GM21786 (cell line): ENCODE results near the gene SYT1.
"Not testable (repeated sequence)": the region's sequence is repeated elsewhere in the genome, so short reads cannot be mapped to it uniquely, and the experiment has no call there.

Experiments
- ATAC-seq: cut with Tn5 transposase; IDR thresholded peaks from one replicate; pipeline ENCODE4 v1.9.1; 2021; ENCODE audit not compliant: unreplicated experiment

SYT1 gene

DNA sequence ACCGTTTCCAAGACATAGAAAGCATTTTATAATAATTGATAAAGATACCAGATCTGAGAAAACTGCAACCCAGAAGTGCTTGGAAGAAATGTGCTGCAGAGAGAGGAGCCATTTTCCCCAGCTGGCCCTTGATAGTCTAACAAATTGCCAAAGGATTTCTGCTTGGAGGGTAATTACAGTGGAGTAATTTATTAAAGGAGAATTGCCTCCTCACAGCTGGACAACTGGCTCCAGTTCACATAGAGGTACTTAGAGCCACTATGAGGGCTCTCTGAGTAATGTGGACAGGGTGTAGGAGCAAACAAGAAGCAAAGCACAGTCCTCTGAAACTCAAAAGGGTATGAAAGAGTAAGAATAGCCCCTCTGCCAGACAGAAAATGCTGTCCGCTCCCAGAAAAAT lies 335.6 kb downstream of the SYT1 start:
- no peak for ATAC-seq

- ATAC-seq: no peak
These were observed 338.6 kb downstream of the SYT1 start for GRCh38 chr12:79203058-79203647.

DNA sequence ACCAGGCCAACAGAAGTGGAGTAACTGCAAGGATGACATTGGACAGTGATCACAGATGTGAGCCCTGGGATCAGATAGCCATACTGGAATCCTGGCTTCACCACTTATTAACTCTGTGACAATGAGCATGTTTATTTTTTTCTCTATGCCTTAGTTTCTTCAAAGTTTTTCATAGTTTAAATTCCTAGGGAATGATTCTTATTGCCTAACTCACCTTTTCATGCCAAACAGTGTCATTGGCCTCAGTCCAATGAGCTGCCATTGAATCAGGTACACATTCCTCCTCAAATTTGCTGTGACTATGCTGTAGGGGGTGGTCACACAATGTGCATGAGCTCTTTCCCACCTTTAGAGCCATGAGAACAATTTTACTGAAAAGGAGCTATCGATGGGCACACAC lies 342.3 kb downstream of the SYT1 start:
- no peak for ATAC-seq

GRCh38 chr12:79210403-79210802 lies 345.8 kb downstream of the SYT1 start:
- not testable (repeated sequence) for ATAC-seq

DNA sequence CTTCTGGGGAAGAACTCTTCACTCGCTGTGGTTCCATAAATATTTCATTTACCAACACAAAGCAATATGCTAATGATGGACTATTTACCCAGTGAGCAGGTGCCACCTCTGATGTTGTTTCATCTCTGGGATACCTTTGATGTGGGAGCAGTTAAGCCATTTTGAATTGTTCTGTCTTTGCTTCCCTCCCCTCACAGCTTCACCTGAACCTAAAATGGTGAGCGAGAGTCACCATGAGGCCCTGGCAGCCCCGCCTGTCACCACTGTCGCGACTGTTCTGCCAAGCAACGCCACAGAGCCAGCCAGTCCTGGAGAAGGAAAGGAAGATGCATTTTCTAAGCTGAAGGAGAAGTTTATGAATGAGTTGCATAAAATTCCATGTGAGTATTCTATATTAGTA lies 352.7 kb downstream of the SYT1 start:
- ATAC-seq: no peak

DNA sequence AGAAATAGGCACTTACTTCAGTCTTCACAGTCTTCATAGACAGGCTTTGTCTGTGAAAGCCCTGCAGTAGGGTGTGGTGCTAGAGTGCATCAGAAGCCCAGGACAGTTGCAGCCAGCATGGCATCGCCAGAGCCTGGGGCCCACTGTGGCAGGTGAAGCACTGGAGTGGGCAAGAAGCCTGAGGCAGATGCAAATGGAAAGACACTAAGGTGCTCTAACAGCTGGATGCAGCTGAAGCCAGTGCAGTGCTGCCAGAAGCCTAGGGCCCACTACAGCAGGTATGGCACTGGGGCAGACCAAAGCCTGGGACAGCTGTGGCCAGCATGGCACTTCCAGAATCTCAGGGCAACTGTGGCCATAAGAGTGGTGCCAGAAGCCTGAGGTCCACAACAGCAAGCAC lies 358.6 kb downstream of the SYT1 start:
- ATAC-seq: no peak

GRCh38 chr12:79223761-79224160 lies 359.2 kb downstream of the SYT1 start:
- ATAC-seq: no peak

GRCh38 chr12:79227091-79227490 lies 362.5 kb downstream of the SYT1 start:
- ATAC-seq: no peak

- no peak for ATAC-seq
These were observed 363.1 kb downstream of the SYT1 start for GRCh38 chr12:79227646-79228045.

DNA sequence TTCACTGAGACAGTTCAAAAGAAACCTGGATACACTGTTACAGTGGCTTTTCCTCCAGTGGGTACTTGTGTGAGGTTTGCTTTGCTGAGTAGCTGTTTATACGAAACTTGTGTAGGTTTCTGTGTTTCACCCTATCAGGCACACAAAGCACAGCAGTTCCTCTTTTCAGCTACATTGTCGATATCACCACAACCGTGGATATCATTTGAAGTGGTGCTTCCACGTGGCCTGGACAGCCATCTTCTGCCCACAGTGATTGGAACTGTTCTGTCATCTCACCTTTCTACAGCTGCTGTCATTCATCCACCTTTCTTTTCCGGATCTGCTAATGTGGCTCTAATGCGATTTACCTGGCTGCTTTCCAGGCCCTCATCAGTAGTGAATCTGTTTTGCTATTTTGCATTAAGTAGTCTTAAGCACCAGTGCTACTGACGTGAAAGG lies 368.8 kb downstream of the SYT1 start:
- peak; percentile 62 for ATAC-seq

DNA sequence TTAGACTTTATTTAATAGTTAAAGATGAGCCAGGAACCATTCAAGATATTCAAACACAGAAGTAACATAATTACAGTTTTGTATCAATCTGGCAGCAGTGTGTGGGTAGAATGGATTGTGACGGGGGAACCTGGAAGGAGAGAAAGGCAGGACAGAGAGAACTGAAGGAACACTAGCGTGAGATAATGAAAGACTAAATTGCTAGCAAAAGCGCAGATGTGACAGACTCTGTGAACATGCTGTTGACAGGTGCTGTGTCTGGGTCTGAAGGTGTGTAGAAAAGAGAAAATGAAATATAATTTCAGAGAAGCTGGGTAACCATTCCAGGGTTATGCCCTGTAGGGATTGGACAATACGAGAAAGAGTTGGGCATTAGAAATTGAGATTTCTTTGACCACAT lies 372.3 kb downstream of the SYT1 start:
- no peak for ATAC-seq

DNA sequence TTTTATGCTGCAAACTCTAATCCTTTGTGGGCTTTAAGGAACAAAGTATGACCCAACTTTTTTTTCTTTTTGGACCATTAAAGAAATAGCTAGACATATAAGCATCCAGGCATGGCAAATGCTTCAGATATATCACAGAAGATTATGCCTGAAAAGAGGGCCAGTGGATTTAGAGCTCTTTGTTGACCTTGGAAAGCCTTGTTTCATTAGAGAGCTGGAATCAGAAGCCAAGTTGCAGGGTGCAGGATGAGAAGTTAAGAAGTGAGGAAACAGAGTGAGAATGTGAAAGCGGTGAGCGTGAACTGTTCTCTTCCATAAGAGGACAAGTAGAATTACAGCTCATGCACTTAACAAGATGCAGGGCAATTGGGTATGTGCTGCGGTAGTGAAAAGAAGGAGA lies 373.7 kb downstream of the SYT1 start:
- no peak for ATAC-seq

DNA sequence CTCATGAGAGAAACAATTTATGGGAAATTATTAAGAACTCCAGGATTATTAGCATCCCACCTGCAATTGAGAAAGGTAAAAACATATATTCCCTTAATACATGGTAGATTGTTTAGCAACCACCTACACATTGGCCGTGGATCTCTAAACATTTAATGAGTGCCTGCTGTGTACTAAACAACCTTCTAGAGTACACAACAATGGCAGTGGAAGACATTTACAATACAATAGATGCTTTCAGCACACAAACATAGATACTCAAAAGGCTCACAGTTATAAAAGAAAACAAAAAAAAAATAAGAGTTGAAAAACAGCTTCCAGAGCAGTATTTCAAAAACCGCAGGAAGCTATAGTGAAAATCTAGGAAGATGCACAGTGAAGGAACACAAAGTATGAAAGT lies 382.9 kb downstream of the SYT1 start:
- no peak for ATAC-seq

DNA sequence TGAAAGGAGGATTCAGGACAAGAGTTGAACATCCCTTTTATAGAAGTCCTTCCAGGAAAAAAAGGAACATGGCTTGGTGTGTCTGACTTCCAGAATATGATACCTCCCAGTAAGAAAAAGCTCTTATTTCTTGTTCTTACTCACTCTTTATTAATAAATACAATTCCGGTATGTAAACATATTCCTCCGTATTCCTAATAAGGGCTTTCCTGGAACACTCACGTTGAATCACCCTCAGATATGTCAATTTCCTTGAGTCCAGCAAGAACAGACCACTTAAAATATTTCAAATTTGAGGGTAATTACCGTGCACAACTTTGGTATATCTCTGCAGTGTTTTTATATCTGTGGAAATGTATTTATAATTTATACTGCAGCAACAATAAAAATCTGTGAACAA lies 385.6 kb downstream of the SYT1 start:
- ATAC-seq: no peak

DNA sequence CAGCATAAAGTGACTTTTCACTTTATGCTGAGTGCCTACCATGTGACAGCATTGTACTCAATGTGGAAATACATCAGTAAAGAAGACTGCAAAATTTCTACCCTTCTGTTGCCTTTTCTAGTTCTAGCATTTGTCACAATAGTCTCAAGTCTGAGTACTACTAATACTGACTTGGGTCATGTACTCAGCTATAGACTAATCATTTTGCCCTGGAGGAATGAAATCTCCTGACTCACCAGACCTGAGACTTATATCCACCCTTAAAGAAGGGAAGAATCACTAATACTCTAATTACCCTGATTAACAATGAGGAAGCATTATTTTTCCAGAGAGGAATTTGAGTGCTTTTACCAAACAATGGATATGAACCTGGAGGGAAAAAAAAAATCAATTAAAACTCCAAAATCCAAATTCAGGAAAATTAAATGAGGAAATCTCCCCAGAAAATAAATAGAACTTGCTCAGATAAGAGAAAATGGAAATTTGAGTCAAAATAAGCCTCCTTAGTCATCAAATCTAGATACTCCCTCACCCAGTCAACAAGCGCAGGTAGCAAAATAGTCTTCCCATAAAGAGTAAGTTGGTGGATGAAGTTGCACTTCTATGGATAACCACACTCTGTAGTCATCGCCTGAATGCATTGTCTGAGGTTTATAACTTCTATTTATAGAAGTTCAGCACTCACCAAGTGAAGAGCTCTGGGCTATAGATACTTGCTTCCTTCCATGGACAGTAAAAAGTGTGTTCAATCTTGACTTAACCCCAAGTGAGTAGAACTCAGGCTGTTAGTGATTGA lies 386.6 kb downstream of the SYT1 start:
- ATAC-seq: no peak

GRCh38 chr12:79252358-79253075 lies 387.9 kb downstream of the SYT1 start:
- ATAC-seq: no peak

- no peak for ATAC-seq
These were observed 390.7 kb downstream of the SYT1 start for GRCh38 chr12:79255288-79255687.

- ATAC-seq: no peak
These were observed 396.3 kb downstream of the SYT1 start for GRCh38 chr12:79260923-79261322.

DNA sequence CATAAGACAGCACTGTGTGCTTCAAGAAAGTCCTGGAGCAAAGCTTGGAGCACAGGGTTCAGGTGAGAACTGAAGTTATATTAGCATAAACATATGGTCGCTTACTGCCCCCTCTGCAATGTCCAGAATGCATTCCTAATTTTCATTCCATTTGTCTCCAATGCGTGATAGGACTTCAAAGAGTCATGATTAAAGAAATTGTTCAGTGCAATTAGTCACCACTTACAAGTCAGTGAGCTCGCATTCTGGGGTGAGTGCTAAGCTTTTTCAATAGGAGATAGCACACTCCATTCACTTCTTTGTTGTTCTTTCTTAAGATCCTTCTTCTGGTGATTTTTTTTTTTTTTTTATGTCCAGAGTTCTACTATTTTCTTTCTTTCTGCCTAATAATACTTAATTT lies 398.4 kb downstream of the SYT1 start:
- no peak for ATAC-seq

DNA sequence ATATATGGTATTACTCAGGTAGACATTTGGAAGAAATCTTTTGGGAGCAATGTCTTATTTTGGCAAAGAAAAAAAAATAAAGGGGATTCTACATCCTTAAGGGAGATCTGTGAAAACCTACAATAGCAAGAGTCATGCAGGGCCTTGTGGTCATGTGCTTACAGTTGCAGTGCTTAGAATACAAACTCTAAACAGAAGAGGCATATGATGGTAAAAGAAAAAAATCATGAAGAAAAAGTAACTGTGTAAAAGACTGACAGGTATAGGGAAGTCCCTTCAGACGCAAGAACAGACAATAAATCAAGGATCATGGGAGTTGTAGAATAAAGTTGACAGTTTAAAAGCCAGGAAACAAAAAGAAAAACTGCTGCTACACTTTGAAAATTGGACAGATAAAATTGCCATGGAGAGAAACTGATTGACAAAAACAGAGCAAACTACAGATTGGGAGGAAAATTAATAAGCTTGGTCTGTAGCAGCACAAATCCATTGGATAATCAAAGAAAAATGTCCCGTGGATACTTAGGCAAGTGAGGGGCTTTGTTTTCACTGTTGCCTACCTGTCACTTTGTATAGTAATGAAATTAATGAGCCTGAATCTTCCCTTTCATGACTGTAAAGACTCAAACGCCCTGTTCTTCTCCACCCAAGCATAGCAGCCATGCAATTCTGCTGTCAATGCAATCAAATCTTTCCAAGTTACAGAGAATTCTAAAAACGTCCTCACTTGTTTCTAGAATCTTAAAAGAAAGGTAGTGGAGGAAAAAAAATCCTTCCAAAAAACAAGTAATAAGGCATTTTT lies 402.0 kb downstream of the SYT1 start:
- ATAC-seq: no peak

DNA sequence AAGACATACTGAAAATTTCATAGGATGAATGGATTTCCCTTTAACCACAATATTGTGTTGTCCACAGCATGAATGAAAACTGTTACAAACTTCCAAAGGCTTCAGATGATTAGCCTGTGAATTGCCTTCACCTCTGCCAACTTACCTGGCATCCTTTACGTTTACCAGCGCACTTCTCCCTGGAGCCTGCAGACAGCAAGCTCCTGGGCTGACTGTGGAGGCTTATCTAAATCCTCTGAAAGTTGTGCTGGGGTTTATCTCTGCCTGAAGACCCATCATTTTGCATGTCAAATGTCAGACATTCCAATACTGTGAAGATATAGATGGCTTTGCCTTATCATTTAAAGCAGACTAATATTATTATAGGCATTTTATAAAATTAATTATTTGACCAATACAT lies 403.0 kb downstream of the SYT1 start:
- ATAC-seq: no peak
